Measurements from ENCODE around the gene PUSL1.

Gene PUSL1

DNA sequence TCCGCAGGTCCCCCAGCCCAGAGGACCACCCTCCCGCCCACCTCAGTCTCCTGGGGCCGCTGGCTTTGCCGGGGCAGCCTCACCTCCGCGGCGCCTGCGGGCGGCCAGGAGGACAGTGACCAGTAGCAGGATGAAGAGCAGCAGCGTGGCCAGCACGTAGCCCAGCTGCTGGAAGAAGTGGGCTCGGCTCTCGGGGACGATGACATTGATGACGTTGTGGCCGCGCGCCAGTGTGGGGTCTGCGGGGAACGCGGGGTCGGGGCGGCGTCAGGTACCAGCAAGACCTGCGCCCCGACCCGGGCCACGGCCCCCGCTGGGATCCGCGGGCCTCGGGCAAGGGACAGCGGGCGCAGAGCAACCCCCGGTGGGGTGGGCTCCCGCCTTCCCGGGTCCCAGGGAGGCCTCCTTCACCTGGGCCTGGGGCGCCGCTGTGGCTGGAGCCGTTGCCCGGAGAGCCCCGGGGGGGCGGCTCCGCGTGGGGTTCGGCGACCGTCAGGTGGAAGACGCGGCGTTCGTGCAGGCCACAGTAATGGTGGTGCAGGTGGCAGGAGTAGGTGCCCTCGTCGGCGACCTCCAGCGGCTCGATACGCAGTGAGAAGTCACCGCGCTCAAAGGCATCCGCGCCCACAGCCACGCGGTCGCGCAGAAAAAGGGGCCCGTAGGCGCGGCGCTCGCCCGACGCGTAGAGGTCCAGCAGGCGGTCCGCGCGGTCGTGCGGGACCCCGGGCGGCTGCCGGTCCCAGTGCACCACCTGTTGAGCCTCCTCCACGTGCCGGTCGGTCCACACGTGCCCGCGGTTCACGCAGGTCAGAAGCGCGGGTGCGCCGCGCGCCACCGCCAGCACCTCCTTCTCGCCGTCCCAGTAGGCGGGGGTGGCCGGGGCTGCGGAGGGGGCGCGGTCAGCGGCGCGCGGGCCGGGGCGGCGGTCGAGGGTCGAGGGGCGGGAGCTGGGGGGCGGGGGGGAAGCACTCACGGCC is 46.2 kb downstream of the PUSL1 start:
- DNase-seq: no peak

DNA sequence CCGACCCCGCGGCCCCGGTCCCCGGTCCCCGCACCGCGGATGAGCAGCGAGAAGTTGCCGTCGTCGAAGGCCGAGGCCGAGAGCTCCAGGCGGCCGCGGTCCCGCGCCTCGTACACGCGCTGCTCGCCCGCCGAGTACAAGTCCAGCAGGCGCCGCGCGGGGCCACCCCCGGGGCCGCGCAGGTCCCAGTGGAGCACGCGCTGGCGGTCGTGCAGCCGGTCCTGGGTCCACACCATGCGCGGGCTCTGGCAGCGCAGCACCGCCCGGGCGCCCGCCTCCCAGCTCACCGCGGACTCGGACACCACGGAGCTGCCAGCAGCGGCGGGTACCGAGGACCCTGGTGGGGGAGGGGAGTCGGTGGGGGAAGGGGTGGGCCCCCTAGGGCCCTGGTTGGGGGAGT is 47.0 kb downstream of the PUSL1 start:
- no peak for DNase-seq

DNA sequence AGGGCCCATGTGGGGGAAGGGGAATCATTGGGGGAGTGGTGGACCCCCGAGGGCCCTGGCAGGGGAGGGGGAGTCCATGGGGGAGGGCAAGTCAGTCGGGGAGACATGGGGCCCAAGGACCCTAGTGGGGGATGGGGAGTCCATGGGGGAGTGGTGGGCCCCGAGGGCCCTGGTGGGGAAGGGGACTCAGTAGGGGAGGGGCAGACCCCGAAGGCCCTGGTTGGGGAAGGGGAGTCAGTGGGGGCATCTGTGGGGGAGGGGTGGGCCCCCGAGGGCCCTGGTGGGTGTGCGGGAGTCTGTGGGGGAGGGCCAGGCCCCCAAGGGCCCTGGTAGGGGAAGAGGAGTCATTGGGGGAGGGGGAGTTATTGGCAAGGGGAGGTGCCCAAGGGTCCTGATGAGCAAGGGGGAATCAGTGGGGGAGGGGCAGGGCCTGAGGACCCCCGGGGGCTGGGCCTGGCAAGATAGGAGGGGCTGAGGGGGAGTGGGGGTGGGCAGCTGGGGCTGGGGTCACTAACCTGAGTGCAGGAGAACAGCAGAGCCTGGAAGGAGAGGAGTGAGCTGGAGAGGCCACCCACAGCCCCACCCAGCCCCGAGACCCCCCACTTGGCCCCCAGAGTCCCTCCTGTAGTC is 47.9 kb downstream of the PUSL1 start:
- DNase-seq: no peak

DNA sequence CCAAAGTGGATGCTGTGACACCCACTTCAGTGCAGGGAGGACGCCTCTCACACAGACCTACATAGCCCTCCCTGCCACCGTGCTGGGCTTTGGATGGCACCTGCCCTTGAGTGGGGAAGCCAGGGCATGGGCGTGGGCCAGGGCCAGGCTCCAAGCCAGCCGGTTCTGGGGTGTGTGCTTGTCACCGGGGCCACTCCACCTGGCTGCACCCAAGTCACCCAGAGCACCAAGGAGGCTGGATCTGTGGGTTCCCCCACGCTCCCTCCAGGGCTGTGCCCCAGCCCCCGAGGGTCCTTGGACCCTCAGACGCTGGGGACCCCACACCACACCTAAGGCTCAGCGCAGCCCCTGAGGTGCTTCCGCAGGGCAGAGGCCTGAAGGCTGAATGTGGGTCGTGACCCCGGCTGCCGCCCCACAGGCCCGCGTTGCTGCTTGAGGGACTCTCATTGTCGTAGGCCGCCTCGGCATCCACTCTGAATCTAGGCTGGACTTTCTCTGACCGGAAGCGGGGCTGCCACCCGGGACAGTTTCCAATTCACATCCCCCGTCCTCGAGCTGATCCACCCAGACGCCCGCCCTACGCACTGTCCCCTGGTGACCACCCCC is 48.5 kb downstream of the PUSL1 start:
- DNase-seq: no peak

DNA sequence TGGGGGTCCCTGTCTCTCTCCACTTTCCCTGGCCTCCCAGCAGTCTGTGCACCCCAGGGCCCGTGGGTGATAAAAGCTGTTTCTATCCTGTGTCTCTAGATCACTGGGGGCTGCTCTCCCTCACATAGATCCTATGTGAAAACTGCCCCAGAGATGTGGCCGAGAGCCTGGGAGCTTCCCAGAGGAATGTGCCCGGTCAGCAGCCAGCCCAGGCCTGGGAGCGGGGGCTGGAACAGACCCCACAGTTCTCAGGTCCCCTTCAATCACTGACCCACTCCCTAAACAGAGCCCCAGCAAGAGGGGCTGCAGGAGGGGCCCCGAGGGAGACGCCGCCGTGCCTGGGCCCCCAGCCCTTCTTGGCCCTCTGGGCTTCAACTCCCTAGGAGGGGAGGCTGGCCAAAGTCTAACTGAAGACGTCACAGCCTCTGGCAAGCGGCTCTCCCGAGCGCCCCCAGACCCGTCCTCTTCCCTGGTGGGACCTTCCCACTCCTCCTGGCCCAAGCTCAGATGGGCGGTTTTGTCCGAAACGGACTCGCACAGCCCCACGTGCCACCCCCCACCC is 49.6 kb downstream of the PUSL1 start:
- no peak for DNase-seq

DNA sequence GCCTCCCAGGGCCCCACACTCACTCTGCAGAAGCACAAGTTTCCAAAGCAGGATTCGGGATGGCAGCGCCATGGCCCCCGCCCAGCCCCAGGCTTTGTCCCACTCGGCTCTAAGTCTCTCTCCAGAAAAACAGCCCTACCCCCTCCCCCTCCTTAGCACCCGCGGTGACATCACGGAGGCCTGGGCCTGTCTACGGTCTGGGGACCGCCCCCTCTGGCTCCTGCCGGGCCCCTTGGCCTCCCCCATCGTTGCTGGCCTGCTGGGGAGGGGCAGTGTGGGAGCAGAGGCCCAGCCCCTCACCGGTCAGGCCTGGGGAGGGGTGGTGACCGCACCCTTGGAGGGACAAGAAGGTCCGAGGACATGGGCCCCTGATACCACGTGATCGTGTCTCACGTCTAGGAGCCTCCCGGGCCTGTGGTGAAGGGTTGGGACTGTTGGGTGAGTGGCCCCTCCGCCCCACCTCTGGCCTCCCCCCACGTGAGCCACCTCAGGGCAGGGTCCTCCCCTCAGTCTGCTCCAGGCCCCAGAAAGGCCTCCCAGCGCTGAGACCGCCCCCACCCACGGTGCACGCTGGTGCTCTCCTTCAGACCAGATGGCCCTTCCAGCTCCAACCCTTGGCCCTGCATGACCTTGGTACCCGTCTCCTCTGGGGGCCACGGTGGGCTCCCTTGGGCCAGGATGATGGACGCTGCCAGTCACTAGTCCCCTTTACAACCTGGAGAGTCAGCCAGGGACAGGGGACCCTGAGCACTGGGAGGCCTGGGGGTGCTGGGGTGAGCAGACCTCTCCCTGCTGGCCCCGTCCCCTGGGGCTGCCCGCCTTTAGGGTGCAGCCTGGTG is 50.3 kb downstream of the PUSL1 start, which contains the start of gene MXRA8:
Gene MXRA8 (minus strand): TSS at position 123 of the 839 bp plus-strand sequence. CDS start 51 bp downstream, at position 72.
- no peak for DNase-seq

DNA sequence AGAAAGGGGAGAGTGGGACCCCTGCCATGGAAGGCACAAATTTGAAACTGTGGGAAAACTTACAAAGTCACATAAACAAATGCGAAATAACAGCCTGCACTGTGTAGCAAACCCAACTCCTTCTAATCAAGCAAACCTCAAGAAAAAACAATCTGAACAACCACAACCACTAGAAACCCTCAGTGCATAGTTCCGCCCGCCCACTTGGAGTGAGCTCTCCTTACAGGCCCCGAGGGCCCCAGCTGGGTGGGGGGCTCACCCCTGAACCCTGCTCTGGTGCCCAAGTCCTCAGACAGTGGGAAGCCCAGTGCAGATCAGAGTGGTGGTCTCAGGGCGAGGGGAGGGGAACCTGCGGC is 50.9 kb downstream of the PUSL1 start:
- DNase-seq: no peak

DNA sequence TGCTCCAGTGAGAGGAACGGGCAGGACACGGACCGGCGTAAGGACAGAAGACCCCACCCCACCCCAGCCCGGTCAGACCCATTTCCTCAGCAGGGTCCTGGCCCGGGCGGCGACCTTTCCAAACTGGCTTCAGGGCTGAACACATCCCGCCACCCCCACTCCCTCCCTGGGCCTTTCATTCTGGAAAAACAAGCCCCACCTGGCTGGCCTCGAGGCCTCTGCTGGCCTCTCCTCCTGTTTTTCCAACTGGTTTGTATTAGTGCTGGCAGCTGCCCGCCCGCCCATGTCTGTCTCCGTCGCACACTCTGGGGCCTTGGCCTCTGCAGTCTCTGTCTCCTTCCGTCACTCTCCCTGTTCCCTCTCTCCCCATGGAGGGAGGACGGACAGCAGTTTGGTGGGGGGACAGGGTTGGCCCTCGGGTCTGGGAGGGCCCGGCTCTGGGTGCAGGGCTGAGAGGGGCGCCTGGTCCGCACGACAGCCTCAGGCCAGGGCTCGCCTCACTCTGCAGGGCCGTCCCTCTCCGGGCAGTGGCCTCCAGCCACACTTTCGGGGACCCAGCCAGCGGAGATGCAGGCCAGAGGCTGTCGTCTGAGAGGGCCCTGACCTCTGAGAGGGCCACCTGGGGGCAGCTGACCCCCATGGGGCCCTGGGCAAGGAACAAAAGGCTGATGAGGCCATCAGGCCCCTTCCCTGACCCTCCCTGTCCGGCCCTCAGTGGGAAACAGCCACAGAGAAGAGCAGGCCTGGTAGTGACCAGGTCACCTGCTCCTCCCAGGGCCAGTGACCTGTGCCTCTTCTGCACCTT is 51.5 kb downstream of the PUSL1 start:
- no peak for DNase-seq

DNA sequence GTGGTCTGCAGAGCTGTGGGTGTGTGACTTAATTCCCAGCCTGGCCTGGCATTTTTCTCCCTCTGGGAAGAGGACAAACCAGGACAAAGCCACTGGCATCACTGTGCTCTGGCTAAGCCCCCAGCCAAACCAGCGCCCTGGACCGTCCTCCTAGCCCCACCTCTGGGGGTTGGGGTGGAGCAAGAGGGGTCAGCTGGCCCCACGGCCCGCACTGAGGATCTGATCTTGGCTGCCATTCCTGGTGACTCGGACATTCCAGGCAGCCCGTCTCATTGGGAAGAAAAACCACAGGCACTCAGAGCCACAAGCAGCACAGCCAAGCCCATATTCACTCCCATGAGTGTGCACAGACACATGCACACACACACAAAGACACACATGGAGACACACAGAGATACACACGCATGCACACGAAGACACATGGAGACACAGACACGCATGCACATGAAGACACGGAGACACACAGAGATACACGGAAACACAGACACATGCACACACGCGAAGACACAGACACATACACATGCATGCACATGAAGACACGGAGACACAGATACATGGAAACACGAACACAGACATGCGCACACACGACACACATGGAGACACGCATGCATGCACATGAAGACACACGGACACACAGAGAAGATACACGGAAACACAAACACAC is 52.2 kb downstream of the PUSL1 start:
- DNase-seq: no peak

Measured in T-helper 9 cell (primary cell).